Astrocyte (in vitro differentiated cells and primary cell): ENCODE results near the gene RDH5. TPM values are rescaled to one million over a fixed set of nuclear protein-coding genes. Genes with fewer than 3 reads are reported as not detected.

ENCODE experiments used
- DNase-seq: peaks from one replicate; pipeline ENCODE4 v3.0.0-alpha.2; 2010; ENCODE audit warnings: low read depth
- FAIRE-seq: peaks from 2 replicates; lab custom pipeline; 2011; peaks lifted over from hg19 to GRCh38; lab: Jason Lieb, UNC
- H2AFZ ChIP-seq: 2 replicates; pipeline ENCODE4 v1.6.0; 2012; ENCODE audit warnings: low read depth, low read length, inconsistent platforms
- H3K27ac ChIP-seq: 2 replicates; pipeline ENCODE4 v1.5.1; 2011; ENCODE audit warnings: low read depth, low read length, inconsistent platforms
- H3K27me3 ChIP-seq: 2 replicates; pipeline ENCODE4 v1.6.0; 2011; ENCODE audit warnings: low read length, inconsistent platforms; ENCODE audit not compliant: insufficient read depth
- H3K36me3 ChIP-seq: 2 replicates; pipeline ENCODE4 v1.5.1; 2011; ENCODE audit warnings: low read length, inconsistent platforms; ENCODE audit not compliant: insufficient read depth
- H3K4me1 ChIP-seq: 2 replicates; pipeline ENCODE4 v1.5.1; 2011; ENCODE audit warnings: low read length, inconsistent platforms; ENCODE audit not compliant: insufficient read depth
- H3K4me2 ChIP-seq: 2 replicates; pipeline ENCODE4 v1.6.0; 2012; ENCODE audit warnings: low read length, inconsistent platforms
- H3K4me3 ChIP-seq: 2 replicates; pipeline ENCODE4 v1.5.1; 2011; ENCODE audit warnings: low read depth, mild to moderate bottlenecking, low read length, inconsistent platforms; ENCODE audit not compliant: insufficient read depth
- H3K79me2 ChIP-seq: 2 replicates; pipeline ENCODE4 v1.6.0; 2012; ENCODE audit warnings: mild to moderate bottlenecking, low read length, inconsistent platforms; ENCODE audit not compliant: insufficient read depth
- H3K9ac ChIP-seq: 2 replicates; pipeline ENCODE4 v1.6.0; 2012; ENCODE audit warnings: mild to moderate bottlenecking, low read length, inconsistent platforms
- H3K9me3 ChIP-seq: 2 replicates; pipeline ENCODE4 v1.5.1; 2012; ENCODE audit warnings: low read depth, mild to moderate bottlenecking, low read length, inconsistent platforms; ENCODE audit not compliant: insufficient read depth
- H4K20me1 ChIP-seq: 2 replicates; pipeline ENCODE4 v1.6.0; 2012; ENCODE audit warnings: low read length, inconsistent platforms; ENCODE audit not compliant: insufficient read depth
- H3K27ac Mint-ChIP-seq: one replicate; pipeline ENCODE4 v1.8.0; 2021; ENCODE audit warnings: mild to moderate bottlenecking, mixed read lengths; ENCODE audit not compliant: unreplicated experiment
- H3K27me3 Mint-ChIP-seq: one replicate; pipeline ENCODE4 v1.8.0; 2021; ENCODE audit warnings: low read depth, mixed read lengths; ENCODE audit not compliant: unreplicated experiment
- H3K36me3 Mint-ChIP-seq: one replicate; pipeline ENCODE4 v1.8.0; 2021; ENCODE audit warnings: low read depth, mixed read lengths; ENCODE audit not compliant: unreplicated experiment
- H3K4me1 Mint-ChIP-seq: one replicate; pipeline ENCODE4 v1.8.0; 2021; ENCODE audit warnings: low read depth, mixed read lengths; ENCODE audit not compliant: unreplicated experiment
- H3K4me3 Mint-ChIP-seq: one replicate; pipeline ENCODE4 v1.8.0; 2021; ENCODE audit warnings: mild to moderate bottlenecking, moderate library complexity, mixed read lengths; ENCODE audit not compliant: unreplicated experiment
- H3K9me3 Mint-ChIP-seq: one replicate; pipeline ENCODE4 v1.8.0; 2021; ENCODE audit warnings: mild to moderate bottlenecking, mixed read lengths; ENCODE audit not compliant: unreplicated experiment
- EZH2 ChIP-seq: IDR thresholded peaks from 2 replicates; pipeline ENCODE4 v1.6.1; 2012; ENCODE audit warnings: mild to moderate bottlenecking, low read length, inconsistent platforms; ENCODE audit not compliant: insufficient read depth
- total RNA-seq: library from RNA; stranded (reverse); gene quantifications from 2 replicates; pipeline ENCODE4 v1.2.1, GENCODE V29; 2021
- TF ChIP-seq, protein P1 (sequence below): IDR thresholded peaks from 2 replicates; pipeline ENCODE4 v1.5.1; 2011; ENCODE audit warnings: low read depth, mild to moderate bottlenecking, inconsistent platforms, low read length, moderate library complexity; ENCODE audit not compliant: insufficient read depth

The RDH5 gene
- total RNA-seq, 1 donor from 2014 or later, result 2.1 TPM

DNA sequence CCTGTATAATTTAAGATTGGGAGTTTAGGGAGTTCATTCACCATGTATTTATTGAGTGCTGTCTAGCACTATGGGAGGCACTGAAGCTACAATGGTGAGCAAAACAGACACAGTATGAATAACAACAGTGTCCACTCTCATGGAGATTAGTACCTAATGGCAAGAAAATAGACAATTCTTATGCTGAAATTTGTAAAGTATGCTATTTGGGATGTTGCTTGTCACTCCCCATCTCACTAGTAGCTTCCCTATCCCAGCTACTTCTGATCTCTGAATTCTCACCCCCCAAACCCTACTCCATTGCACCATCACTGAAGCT, 26.7 kb downstream of the RDH5 start:
- Histone ChIP-seq H2AFZ (no peak overlapping the region), H3K27ac (no peak overlapping the region), H3K27me3 (no peaks in the 10 kb centered on the region), H3K36me3 (peaks cover 9% of the 10 kb centered on the region), H3K4me2 (no peak overlapping the region), H3K9ac (no peak overlapping the region), H3K9me3 (no peaks in the 10 kb centered on the region), H3K4me1 (peaks cover 12% of the 10 kb centered on the region), H3K79me2 (peaks cover 10% of the 10 kb centered on the region), H4K20me1 (peaks cover 41% of the 10 kb centered on the region), H3K4me3 (no peak overlapping the region)
- FAIRE-seq, result no peak
- no peaks in the 10 kb centered on the region for H3K9me3 Mint-ChIP-seq
- H3K27me3 Mint-ChIP-seq, result no peaks in the 10 kb centered on the region
- no peak for DNase-seq
- H3K4me1 Mint-ChIP-seq, result peaks cover 19% of the 10 kb centered on the region
- H3K36me3 Mint-ChIP-seq, result peaks cover 12% of the 10 kb centered on the region
- no peak for TF ChIP-seq EZH2
- TF ChIP-seq, protein P1, sequence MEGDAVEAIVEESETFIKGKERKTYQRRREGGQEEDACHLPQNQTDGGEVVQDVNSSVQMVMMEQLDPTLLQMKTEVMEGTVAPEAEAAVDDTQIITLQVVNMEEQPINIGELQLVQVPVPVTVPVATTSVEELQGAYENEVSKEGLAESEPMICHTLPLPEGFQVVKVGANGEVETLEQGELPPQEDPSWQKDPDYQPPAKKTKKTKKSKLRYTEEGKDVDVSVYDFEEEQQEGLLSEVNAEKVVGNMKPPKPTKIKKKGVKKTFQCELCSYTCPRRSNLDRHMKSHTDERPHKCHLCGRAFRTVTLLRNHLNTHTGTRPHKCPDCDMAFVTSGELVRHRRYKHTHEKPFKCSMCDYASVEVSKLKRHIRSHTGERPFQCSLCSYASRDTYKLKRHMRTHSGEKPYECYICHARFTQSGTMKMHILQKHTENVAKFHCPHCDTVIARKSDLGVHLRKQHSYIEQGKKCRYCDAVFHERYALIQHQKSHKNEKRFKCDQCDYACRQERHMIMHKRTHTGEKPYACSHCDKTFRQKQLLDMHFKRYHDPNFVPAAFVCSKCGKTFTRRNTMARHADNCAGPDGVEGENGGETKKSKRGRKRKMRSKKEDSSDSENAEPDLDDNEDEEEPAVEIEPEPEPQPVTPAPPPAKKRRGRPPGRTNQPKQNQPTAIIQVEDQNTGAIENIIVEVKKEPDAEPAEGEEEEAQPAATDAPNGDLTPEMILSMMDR, result no peak
- no peak overlapping the region for H3K4me3 Mint-ChIP-seq
- H3K27ac Mint-ChIP-seq, result no peak overlapping the region

DNA sequence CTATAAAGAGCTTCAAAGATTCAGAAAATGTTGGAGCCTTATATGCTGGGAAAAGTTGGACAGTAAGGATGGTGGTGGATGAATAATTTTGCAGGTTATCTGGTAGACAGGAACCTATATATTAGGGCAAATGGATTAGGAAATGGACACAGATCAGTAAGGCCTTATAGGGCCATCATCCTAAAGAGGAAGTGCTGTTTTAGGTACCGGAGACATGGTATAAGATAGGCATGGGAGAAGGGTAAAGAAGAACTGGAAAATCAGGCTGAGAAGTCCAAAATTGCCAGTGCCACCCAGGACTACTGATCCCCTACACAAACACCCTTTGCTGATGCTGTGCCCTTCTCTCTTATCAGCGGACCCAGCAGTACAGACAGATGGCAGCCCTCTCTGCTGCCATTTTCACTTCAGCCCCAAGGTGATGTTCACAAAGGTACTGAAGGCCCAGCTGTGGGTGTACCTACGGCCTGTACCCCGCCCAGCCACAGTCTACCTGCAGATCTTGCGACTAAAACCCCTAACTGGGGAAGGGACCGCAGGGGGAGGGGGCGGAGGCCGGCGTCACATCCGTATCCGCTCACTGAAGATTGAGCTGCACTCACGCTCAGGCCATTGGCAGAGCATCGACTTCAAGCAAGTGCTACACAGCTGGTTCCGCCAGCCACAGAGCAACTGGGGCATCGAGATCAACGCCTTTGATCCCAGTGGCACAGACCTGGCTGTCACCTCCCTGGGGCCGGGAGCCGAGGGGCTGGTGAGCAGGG, 28.2 kb downstream of the RDH5 start:
- Histone ChIP-seq H3K36me3 (peaks cover 21% of the 10 kb centered on the region), H3K9ac (no peak overlapping the region), H3K27ac (no peak overlapping the region), H3K27me3 (no peaks in the 10 kb centered on the region), H3K79me2 (peaks cover 10% of the 10 kb centered on the region), H3K4me3 (no peak overlapping the region), H3K4me2 (no peak overlapping the region), H4K20me1 (peaks cover 41% of the 10 kb centered on the region), H3K9me3 (no peaks in the 10 kb centered on the region), H2AFZ (no peak overlapping the region), H3K4me1 (peaks cover 5% of the 10 kb centered on the region)
- Mint-ChIP-seq H3K36me3 (peaks cover 12% of the 10 kb centered on the region), H3K9me3 (no peaks in the 10 kb centered on the region), H3K27ac (no peak overlapping the region), H3K27me3 (no peaks in the 10 kb centered on the region), H3K4me1 (peaks cover 16% of the 10 kb centered on the region), H3K4me3 (no peak overlapping the region)
- DNase-seq (no peak), FAIRE-seq (no peak)
- TF ChIP-seq, protein P1, result no peak
- TF ChIP-seq EZH2, result no peak

DNA sequence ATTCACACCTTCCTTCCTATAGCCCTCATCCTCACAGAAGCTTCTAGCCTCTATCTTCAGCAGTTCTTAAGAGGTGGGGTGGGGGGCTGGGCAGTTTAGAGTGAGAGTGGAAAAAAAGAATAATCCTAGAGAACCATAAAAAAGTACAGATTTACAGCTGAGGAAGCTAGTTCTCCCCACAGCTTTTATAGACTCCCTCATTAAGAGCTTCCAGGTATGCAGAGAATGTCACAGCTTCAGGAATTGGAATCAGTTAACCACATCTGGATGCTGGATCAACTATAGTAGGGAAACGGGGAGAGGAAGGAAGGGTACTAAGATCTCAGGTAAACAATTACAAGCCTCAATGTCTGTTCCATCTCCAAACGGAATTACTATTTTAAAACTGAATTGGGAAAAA, 35.1 kb downstream of the RDH5 start:
- FAIRE-seq, result no peak
- peaks cover 5% of the 10 kb centered on the region for H3K9me3 Mint-ChIP-seq

More for the DNA sequence above, 35.1 kb downstream of the RDH5 start:
- H3K36me3 Mint-ChIP-seq, result peaks cover 24% of the 10 kb centered on the region
- no peak for TF ChIP-seq EZH2
- TF ChIP-seq, protein P1, result no peak
- no peaks in the 10 kb centered on the region for H3K9me3 ChIP-seq
- H3K36me3 ChIP-seq, result peaks cover 53% of the 10 kb centered on the region
- H3K4me2 ChIP-seq, result no peak overlapping the region
- H3K4me1 Mint-ChIP-seq, result peaks cover 16% of the 10 kb centered on the region
- H3K27me3 Mint-ChIP-seq, result no peaks in the 10 kb centered on the region
- no peak overlapping the region for H3K4me3 ChIP-seq
- no peak for DNase-seq
- no peak overlapping the region for H3K9ac ChIP-seq
- H3K27me3 ChIP-seq, result no peaks in the 10 kb centered on the region
- H3K4me3 Mint-ChIP-seq, result no peak overlapping the region
- no peak overlapping the region for H3K27ac ChIP-seq
- peak overlapping the region; percentile 9 for H3K27ac Mint-ChIP-seq
- H2AFZ ChIP-seq, result no peak overlapping the region
- H3K4me1 ChIP-seq, result no peaks in the 10 kb centered on the region
- H3K79me2 ChIP-seq, result no peaks in the 10 kb centered on the region
- H4K20me1 ChIP-seq, result peaks cover 16% of the 10 kb centered on the region
